Renal pelvis (tissue), 4 donors: Measurements from ENCODE around the gene CCDC170. TPM values are rescaled to one million over a fixed set of nuclear protein-coding genes. Genes with fewer than 3 reads are reported as not detected.
"Not testable (repeated sequence)": the region's sequence is repeated elsewhere in the genome, so short reads cannot be mapped to it uniquely, and the experiment has no call there.

ENCODE experiments used
- DNase-seq: peaks from one replicate; pipeline ENCODE4 v3.0.0-alpha.2; 2013
- polyA plus RNA-seq, 3 donors: library from polyadenylated mRNA; unstranded; fragments of 120-200 nt; gene quantifications; one replicate each; pipeline ENCODE4 v1.2.1, GENCODE V29; 2013; ENCODE audit not compliant: insufficient read length in 3 of 3

Gene CCDC170
- polyA plus RNA-seq, 3 donors = 2.7 to 4.3 (median 3.2) TPM

DNA sequence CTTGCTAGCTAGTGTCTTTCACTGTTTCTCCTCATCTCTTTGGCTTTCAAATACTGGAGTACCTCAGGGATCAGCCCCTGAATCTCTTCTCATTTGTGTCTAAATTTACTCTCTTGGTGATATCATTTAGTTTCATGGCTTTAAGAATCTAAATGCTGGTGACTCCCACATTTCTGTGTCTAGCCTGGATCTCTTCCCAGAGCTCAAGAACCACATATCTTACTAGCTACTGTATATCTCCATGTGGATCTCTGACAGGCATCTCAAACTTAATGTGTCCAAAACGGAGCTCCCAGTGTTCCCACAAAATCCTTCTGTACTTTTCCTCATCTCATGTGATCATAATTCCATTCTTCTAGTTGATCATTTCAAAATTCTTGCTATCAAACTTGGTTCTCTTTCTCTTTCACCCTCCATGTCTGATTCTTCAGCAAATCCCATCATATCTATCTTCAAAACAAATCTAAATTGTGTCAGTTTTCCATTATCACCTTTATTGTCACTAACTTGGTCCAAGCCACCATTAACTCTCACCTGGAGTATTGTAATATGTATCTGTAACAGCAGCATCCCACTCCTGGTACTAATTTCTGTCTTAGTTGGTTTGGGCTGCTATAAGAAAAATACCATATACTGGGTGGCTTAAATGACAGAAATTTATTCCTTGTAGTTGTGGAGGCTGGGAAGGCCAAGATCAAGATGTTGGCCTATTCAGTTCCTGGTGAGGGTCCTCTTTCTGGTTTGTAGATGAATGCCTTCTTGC, 45.9 kb downstream of the CCDC170 start:
- no peak for DNase-seq

GRCh38 chr6:151544453-151544852, 50.6 kb downstream of the CCDC170 start:
- no peak for DNase-seq

GRCh38 chr6:151544884-151545283, 51.1 kb downstream of the CCDC170 start:
- DNase-seq = not testable (repeated sequence)

- DNase-seq = no peak
These were observed 53.3 kb downstream of the CCDC170 start for GRCh38 chr6:151546941-151547659.

GRCh38 chr6:151548201-151548600, 54.4 kb downstream of the CCDC170 start:
- DNase-seq = no peak

GRCh38 chr6:151549790-151550189, 56.0 kb downstream of the CCDC170 start:
- no peak for DNase-seq

- DNase-seq = no peak
These were observed 56.8 kb downstream of the CCDC170 start for GRCh38 chr6:151550618-151551017.

DNA sequence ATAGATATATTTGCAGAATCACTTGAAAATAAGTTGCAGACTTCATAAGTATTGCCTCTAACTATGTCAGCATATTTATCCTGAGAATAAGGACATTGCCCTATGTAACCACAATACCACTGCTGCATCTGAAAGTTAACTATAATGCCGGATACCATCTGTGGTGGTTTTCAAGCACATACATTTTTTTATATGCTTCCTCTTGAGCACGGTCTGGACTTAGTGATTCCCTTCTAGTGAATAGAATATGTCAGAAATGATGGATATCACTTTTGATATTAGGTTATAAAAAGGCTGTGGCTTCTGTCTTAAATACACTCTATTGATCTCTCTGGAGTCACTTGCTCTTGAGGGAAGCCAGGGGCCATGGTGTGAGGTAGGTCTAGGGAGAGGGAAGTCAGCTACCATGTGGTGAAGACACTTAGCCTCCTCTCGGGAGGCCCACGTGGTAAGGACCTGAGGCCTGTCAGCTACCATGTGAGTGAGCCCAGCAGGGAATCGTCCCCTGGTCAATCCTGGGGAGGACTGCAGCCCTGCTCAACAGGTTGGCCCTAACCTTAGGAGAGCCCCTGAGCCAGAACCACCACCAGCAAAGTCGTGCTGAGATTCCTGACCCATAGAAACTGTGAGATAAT, 57.5 kb downstream of the CCDC170 start:
- DNase-seq = no peak

DNA sequence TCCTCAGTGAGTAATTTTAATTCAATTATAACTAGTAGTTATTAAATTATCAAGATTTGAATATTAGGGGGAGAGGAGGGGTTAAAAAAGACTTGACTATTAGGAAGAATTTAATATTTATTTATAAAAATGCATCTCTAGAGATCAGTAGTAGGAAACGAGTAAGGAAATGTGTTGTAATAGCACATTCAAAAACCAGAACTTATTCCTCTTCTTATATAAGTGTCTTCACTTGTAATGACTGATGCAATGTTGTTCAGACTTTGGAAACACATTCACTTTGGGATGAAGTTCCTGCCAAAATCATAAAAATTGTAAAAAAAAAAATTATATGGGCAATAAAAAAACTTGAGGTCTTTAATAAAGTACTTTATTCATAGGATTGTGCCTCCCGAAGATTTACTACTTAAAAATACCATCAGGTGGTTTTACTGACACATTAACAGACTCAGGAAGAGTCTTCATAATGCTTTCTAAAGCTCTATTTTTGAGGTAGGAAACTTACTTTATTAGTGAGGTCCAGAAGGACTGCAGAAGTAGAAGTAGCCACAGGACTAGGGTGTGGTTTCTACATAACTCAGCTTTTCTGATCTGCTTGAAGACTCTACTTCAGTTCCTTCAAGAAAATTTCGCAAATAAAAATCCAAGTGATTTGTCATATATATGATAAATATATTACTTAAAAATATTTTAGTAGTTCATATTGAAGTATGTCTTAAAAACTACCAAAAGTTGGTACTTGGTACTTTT, 59.8 kb downstream of the CCDC170 start:
- no peak for DNase-seq

- no peak for DNase-seq
These were observed 67.4 kb downstream of the CCDC170 start for GRCh38 chr6:151561238-151561637.

DNA sequence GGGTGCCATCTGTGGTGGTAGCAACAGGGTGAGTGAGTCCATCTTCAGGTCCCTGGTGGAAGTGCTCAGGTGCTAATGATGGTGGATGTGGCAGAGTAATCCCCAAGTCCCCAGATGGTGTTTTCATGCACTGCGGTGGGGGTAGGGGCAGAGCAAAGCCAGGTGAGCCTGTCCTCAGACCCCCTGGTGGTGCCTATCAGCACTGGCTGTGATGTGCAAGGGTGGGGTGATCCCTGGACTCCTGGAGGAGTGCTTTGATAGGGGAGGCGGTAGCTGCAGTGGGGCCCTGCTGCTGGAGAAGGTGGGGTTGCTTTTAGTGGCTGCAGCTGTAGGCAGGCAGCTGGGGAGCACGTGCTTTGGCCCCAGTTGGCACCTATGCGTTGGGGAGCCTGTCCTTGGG, 70.8 kb downstream of the CCDC170 start:
- DNase-seq = no peak

DNA sequence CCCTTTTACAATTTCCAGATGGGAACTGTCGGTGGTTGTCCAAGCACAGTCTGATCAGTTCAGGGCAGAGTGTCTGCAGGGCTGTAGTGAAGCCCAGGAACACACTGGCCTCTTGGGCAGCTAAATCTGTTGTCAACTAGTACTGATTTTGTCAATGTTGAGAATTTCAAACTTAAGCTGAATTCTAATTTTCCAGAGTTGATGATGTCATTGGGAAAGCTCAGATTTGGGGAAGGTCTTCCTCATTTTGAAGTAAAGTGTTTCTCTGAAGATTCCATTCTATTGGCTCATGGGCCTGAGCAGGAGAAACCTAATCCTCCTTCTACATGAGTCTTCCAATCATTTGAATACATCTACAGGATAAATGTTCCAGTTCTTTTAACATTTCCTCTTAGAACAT, 72.1 kb downstream of the CCDC170 start:
- no peak for DNase-seq

- DNase-seq = no peak
These were observed 72.7 kb downstream of the CCDC170 start for GRCh38 chr6:151566557-151566956.

- DNase-seq = no peak
These were observed 82.8 kb downstream of the CCDC170 start for GRCh38 chr6:151576633-151577032.

DNA sequence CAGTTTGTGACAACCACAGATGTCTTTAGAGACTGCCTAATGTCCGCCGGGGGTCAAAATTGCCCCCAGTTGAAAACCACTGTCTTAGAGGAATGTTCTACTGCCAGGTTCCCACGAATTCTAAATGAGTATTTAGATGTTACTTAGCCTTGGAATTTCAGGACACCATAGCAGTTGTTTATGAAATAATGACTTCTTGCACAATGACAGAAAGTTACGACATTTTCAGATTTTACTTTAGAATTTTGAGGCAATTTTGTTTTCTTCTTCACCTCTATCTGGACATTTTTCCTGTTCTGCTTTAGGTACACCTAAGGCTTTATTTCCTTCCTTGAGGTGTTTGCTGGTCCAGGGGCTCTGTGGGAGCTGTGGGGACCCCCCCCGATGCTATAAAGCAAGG, 83.4 kb downstream of the CCDC170 start:
- no peak for DNase-seq

DNA sequence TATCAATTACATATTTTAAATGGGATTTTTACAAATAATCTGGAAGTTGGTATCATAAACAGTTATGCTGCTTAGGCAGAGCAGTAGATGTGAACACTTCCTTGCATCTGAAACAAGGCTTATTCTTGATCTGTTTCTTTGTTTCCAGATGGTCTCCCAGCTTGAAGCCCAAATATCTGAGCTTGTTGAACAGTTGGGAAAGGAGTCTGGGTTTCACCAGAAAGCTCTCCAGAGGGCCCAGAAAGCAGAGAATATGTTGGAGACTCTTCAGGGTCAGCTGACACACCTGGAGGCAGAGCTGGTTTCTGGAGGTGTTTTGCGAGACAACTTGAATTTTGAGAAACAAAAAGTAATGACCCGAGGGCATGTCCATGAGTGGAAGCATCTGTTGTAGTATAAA, 91.9 kb downstream of the CCDC170 start:
- no peak for DNase-seq

DNA sequence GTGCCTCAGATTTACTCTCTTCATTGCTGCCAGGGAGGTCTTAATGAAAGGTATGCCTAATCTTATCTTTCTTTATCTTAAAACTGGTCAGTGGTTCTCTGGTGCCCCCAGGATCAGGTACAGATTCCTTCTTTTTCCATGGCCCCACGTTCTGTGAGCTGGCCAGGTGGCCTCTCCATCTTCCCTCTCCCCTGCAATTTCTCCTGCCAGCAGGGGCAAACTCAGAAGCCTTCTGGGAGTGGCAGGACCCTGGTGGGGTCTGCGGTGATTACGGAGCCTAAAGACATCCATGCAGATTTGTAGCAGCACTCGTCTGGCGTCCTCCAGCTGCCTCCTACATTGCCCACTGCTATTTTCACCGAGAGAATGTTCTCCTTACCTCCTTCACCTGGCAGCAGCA, 95.8 kb downstream of the CCDC170 start:
- DNase-seq = no peak

GRCh38 chr6:151590742-151591141, 96.9 kb downstream of the CCDC170 start:
- no peak for DNase-seq

GRCh38 chr6:151592449-151593159, 98.8 kb downstream of the CCDC170 start:
- DNase-seq = no peak

DNA sequence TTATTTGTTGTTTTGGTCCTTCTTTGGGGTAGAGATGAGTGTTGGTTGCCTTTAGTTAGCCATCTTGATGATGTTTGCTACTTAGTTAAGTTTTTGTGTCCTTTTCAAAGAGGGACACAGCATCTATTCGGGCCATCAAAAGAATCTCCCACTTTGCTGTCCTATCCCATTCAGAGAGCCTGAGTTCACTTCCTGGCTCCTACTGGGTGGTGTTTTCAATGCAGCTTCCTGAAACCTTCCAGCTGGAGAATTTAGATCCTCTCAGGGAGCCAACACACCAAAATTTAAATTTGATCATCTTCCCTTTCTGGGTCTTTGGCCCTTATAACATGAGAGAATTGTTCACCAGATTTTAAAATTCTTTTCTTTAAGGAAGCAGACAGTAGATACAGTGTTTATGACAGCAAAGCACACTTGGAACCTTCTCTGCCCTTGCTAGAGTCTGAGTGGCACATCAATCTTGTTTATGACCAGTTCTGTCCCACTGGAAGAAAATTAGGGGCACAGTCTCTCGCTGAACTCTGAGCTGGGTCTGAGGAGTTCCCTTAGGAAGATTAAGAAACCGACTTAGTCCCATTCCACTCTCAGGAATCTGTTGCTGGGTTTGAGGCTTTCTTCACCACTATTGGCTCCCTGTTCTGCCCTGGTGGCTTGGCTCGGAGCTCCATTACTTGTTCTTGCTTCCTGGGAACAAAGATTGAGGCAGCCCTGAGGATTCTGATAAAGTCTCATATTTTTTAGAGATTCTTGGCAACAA, 115.5 kb downstream of the CCDC170 start:
- DNase-seq = peak; percentile 71

DNA sequence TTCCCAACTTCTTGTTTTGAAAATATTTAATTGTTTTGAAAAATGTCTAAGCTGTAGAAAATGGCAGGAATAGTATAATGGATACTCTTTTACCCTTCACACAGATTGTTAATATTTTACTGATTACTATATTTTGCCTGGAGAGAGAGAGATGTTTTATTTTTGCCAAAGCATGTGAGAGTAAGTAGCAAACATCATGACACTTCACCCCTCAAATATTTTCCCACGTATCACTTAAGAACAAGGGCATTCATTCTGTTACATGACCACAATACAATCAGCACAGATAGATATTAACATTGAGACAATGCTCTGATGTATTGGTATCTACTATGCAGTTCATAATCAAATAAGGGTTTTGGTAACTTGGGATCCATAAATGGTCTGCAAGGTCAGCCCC, 116.5 kb downstream of the CCDC170 start:
- DNase-seq = no peak
